GM12892 (cell line): ENCODE measurements around the gene XPO6.

Experiments
- POLR2A ChIP-seq: IDR thresholded peaks from 2 replicates; pipeline ENCODE4 v1.6.1; 2011; ENCODE audit warnings: low read depth, low read length, control low read depth
- POLR2AphosphoS5 ChIP-seq: IDR thresholded peaks from 2 replicates; pipeline ENCODE4 v1.6.1; 2011; ENCODE audit warnings: low read depth, low read length, control low read depth

GRCh38 chr16:28185696-28186095, 26.1 kb downstream of the XPO6 start:
- no peak for TF ChIP-seq POLR2A
- TF ChIP-seq POLR2AphosphoS5 = no peak
